Spleen (tissue), 7 donors: Measurements from ENCODE around the gene COG8.

ENCODE experiments used
- POLR2A ChIP-seq, 3 donors: fragments of 450-650 bp; IDR thresholded peaks; one replicate each; pipeline ENCODE4 v1.5.1; 2017; ENCODE audit warnings: antibody characterized with exemption in 3 of 3, mild to moderate bottlenecking in 1 of 3
- POLR2AphosphoS5 ChIP-seq, 3 donors: sonication (generic); formaldehyde crosslinking; IDR thresholded peaks; one replicate each; pipeline ENCODE4 v1.5.1; 2017; ENCODE audit warnings: antibody characterized with exemption in 3 of 3
- TF ChIP-seq, protein P1 (sequence below), 11 experiments: fragments of 200-600 bp in 7 of 11; fragments of 450-650 bp in 4 of 11; sonication (generic) in 4 of 11; IDR thresholded peaks in 8 of 11; conservative IDR thresholded peaks in 3 of 11; 1 replicate in 7 of 11; 2 replicates in 4 of 11; pipeline versions ENCODE4 v1.4.0 to v1.8.0; 2016 to 2021; ENCODE audit warnings: antibody characterized with exemption in 11 of 11, inconsistent platforms in 4 of 11, mild to moderate bottlenecking in 1 of 11
- donor health status: DM: no; HTN: no; CAD: no; lungs with moderate emphysema.
- donor health status: DM: no; HTN: no; CAD: no.
- donor health status: DM: no; HTN: no; CAD: no.

DNA sequence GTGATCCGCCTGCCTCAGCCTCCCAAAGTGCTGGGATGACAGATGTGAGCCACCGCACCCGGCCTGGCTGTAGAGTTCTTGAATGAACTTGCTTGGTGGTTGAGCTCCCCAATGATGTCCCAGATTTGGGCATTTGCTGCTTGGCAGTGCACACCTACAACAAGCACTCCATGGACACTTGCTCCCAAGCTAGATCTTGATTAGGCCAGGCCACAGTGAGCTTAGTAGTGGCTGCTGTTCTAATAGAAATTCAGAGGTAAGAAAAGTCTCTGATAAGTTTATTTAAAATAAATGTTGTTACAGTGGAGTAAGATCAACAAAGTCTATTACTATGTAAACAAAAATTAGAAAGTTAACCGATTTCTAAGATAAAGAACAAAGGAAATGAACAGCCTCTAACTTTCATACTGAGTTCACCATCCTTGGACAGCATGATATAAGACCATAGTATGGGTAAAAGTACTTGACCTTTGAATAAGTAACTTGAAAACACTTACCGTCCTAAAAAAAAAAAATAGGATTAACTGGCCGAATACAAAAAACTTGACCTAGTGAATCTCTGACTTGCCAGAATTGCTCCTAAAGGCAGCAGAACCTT lies 11.3 kb upstream of the COG8 start:
- TF ChIP-seq POLR2A (IDR thresholded peaks at IDR 0.05) (no peak), POLR2AphosphoS5 (IDR thresholded peaks at IDR 0.05) (no peak)
- TF ChIP-seq, protein P1, sequence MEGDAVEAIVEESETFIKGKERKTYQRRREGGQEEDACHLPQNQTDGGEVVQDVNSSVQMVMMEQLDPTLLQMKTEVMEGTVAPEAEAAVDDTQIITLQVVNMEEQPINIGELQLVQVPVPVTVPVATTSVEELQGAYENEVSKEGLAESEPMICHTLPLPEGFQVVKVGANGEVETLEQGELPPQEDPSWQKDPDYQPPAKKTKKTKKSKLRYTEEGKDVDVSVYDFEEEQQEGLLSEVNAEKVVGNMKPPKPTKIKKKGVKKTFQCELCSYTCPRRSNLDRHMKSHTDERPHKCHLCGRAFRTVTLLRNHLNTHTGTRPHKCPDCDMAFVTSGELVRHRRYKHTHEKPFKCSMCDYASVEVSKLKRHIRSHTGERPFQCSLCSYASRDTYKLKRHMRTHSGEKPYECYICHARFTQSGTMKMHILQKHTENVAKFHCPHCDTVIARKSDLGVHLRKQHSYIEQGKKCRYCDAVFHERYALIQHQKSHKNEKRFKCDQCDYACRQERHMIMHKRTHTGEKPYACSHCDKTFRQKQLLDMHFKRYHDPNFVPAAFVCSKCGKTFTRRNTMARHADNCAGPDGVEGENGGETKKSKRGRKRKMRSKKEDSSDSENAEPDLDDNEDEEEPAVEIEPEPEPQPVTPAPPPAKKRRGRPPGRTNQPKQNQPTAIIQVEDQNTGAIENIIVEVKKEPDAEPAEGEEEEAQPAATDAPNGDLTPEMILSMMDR (IDR thresholded peaks at IDR 0.05 in 8 of 11, conservative IDR thresholded peaks at IDR 0.05 in 3 of 11) = no peak
